Endometrial microvascular endothelial cells (primary cell): ENCODE results near the gene CAMTA1. TPM values are rescaled to one million over a fixed set of nuclear protein-coding genes. Genes with fewer than 3 reads are reported as not detected.

ENCODE experiments used
- in situ Hi-C: cut with HindIII; loops from 2 replicates; pipeline ENCODE4 v1.10.0; 2017; ENCODE audit warnings: low sequenced_read_pairs, low pct_unique_long_range_greater_than_20kb; ENCODE audit errors: inconsistent ontology term
- total RNA-seq: library from RNA; depleted of rRNA; stranded (reverse); fragments of >200 nt; gene quantifications from one replicate; pipeline ENCODE4 v1.2.3, GENCODE V29; 2015; ENCODE audit errors: inconsistent ontology term

Gene CAMTA1
- total RNA-seq, 1 donor from 2014 or later: 89.0 TPM

- in situ Hi-C loops: no loop called here
Measured at GRCh38 chr1:7646164-7646563, 860.9 kb downstream of the CAMTA1 start.

DNA sequence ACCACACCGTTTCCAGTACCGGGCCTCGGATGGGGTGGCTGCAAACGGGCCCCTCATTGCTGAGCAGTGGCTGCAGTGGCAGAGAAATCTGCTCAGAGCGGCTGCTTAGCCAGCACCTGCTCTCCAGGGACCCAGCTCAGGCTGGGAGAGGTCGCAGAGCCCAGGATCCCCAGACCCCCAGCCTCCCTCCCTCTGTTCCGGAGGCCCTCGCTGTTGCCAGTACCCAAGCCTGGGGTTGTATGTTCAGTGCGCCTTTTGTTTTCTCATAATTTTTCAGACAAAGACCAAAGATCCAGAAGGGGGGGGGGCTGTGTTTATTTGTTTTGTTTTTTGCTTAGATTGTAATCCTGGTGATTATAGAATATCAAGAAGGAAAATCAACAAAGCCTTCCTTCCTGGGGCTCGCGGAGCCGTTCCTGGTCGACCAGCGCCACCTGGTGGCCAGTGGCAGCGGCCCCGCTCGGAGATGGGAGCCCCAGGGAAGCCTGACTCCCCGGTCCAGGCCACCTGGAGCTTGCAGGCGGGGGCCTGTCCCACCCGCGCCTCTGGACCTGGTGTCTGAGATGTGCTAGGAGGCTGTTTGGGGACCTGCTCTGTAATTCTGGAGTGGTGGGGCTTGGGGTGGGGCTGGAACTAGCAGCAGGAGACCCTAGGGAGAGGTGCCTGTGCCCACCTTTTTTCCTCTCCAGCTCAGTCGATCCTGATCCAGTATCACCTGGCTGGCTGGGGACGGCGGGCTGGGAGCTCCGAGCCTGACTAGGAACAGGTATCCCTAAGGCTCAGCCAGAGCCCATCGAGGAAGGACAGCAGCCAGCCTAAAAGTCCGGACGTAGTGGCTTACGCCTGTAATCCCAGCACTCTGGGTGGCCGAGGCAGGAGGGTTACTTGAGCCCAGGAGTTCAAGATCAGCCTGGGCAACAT lies 862.0 kb downstream of the CAMTA1 start:
- in situ Hi-C loops: no loop called here

- in situ Hi-C loops: no loop called here
Measured at GRCh38 chr1:7648761-7649384, 863.6 kb downstream of the CAMTA1 start.

DNA sequence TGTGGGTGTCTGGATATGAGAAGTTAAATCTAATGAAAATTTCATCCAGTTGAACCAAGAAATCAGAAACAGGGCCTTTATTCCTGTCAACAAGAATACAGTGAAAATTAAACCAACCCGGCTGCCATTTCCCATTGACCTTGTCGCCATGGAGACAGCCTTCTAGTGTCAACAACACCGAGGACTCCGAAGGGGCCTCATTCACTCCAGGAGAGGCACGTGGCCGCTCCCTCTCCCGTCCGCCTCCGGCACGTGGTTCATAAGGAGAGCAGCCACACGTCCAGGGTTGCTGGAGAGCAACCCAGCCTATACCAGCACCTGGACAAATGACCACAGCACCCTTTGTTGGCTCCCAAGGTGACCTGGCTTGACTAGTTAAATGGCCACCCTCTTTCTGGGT lies 865.5 kb downstream of the CAMTA1 start:
- in situ Hi-C loops: no loop called here

GRCh38 chr1:7651203-7651602 lies 865.9 kb downstream of the CAMTA1 start:
- in situ Hi-C loops: no loop called here

- in situ Hi-C loops: no loop called here
Measured at GRCh38 chr1:7652061-7652460, 866.8 kb downstream of the CAMTA1 start.

- in situ Hi-C loops: no loop called here
Measured at GRCh38 chr1:7652515-7653098, 867.4 kb downstream of the CAMTA1 start.

DNA sequence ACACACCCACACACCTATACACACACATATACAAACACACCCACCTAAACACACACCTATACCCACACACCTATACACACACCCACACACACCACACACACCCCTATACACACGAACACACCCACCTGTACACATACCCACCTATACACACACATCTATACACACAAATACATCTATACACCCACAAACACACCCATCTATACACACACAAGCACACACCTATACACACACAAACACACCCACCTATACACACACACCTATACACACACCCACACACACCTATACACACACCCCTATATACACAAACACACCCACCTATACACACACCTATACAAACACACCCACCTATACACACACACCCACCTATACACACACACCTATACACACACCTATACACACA lies 869.5 kb downstream of the CAMTA1 start:
- in situ Hi-C loops: no loop called here

DNA sequence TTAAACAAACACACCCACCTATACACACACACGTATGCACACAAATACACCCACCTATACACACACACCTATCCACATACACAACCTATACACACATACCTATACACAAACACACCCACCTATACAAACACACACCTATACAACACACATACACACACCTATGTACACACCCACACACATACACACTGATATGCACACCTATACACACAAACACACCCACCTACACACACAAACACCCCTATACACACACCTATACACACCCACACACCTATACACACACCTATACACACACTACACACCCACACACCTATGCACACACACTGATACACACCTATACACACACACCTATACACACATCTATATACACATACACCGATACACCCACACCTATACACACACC lies 870.1 kb downstream of the CAMTA1 start:
- in situ Hi-C loops: no loop called here

DNA sequence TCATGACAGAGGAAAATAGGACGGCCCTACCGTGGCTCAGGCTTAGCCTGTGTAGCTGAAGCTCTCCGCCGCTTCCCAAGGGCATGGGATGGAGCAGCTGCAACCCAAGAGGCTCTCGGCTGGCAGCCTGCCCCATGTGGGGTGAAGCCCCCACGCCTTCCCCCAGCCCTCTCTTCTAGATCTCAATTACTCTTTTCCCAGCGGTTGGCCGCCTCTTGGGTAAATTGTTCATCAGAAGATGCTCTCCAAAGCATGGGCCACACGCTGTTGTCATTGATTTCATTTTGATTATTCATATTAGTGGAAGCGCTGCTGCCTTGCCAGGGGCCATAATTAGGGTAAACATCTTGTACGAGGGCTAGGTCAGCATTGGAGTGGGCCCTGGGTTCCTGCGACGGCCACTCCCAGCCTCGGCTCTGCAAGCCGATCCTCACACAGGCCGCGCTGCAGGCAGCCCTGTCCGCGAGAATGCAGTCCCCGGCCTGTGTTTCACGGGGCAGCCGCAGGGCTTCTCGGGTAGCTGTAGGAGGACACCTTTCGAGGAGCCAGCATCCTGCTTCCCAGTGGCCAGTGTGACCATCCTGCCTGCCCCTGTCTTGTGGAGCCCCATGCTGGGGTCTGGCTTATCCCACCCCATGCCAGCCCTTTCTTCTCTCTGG lies 871.4 kb downstream of the CAMTA1 start:
- in situ Hi-C loops: no loop called here

DNA sequence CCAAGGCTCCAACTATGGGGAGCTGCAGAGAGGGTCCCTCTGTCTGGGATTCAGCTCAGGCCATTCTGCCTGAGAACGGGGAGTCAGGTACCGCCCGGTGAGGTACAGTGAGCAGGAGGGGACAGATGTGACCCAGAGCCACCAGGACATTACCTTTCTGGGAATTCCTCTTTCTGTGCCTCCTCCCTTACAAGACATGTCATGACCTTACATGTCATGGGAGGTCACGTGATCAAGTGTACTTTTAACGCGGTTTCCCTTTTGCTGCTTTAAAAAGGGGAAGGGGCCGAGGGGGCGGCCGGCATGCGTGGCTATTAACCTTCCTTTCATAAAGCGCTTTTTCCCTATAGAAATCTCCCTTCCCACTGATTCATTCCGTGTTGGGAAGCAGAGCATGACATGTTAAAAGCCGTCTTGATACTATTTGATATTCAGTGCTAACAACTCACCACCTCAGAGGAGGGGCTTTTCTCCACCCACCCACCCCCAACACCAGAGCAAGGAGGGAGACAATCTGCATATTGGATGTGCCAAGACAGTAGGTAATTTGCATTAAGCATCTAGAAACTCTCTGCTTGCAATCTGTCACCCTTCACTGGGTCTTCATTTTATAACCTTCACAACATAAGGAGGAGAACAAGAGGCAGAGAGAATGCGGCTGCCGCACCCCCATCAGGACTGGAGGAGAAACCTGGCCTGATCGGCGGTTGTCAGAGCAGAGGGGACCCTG lies 872.2 kb downstream of the CAMTA1 start:
- in situ Hi-C loops: no loop called here

DNA sequence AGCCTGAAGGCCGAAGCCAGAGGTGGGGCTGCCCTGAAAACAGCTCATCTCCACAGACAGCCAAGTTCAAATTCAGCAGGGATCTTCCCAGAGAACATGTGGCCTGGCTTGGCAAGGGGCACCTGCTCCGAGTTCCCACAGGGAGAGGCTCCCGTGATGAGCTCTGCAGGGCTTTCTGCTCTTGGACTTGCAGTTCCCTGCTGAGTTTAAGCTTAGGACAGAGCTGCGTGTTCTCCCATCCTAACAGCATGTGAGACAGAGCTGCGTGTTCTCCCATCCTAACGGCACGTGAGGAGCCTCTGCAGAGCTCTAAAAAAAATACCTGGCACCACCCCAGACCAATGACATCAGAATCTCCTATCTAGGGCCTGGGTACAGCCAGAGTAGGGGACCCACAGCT lies 872.8 kb downstream of the CAMTA1 start:
- in situ Hi-C loops: no loop called here

DNA sequence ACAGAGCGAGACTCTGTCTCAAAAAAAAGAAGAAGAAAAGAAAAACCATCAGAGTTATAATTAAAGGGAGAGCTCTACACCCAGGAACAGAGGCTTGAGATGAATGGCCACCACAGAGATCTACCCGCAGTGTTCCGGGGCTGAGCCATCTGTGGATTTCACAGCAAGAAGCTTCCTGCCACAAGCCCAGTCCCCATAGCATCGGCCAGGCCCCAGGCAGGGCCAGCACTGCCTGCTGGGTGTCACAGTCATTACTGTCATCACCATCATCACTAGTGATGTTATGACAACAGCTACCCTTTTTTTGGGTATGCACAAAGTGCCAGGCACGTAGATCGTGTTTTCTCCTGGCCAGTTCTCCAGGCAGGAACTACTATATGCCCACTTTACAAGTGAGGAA lies 874.3 kb downstream of the CAMTA1 start:
- in situ Hi-C loops: no loop called here

DNA sequence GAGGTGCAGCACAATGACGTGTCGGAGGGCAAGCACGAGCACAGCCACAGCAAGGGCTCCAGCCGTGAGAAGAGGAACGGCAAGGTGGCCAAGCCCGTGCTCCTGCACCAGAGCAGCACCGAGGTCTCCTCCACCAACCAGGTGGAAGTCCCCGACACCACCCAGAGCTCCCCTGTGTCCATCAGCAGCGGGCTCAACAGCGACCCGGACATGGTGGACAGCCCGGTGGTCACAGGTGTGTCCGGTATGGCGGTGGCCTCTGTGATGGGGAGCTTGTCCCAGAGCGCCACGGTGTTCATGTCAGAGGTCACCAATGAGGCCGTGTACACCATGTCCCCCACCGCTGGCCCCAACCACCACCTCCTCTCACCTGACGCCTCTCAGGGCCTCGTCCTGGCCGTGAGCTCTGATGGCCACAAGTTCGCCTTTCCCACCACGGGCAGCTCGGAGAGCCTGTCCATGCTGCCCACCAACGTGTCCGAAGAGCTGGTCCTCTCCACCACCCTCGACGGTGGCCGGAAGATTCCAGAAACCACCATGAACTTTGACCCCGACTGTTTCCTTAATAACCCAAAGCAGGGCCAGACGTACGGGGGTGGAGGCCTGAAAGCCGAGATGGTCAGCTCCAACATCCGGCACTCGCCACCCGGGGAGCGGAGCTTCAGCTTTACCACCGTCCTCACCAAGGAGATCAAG lies 878.3 kb downstream of the CAMTA1 start:
- in situ Hi-C loops: no loop called here

- in situ Hi-C loops: no loop called here
Measured at GRCh38 chr1:7664147-7664892, 879.1 kb downstream of the CAMTA1 start.

GRCh38 chr1:7664893-7665250 lies 879.6 kb downstream of the CAMTA1 start:
- in situ Hi-C loops: no loop called here

DNA sequence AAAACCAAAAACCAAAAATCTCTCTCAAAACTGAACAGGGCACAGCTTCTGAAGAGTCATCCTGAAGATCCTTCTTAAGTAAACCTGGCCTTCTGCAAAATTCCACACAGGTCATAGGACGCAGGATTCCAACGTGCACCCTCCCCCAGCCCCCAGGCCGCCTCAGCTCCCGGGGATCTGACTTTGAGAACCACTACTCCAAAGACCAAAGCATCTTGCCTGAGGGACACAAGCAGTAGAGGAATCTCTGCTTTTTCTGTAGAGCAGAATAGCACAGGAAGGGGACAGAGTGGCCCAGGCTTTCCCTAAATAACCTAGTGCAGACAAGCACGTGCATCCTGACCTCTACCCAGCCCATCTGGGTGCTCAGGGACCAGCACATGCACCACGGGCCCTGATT lies 881.0 kb downstream of the CAMTA1 start:
- in situ Hi-C loops: no loop called here

DNA sequence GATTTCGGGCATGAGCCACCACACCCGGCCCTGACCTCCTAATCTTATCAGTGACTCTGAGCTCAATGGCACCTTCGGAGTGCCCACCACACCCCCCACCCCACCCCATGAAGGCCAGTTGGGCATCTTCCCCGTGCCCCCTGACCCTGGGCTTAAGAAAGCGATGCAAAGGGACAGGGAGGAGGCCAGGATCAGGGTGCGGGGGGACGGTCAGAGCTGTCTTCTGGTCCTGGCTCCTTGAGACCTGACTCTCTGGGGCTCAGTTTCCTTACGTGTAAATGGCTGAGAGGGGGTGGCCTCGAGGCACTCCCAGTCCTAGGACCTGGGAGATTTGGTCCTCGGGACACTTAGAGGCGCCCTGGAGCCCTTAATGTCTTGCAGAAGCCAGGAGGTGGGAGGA lies 881.9 kb downstream of the CAMTA1 start:
- in situ Hi-C loops: no loop called here
